ENCODE measurements around the gene ZNF488.

The ZNF488 gene

GRCh38 chr10:47381103-47381395, 3.0 kb downstream of the ZNF488 start:
- no peak overlapping the region for H3K4me3 ChIP-seq (ENCODE audit: low read depth, low read length)
- H3K36me3 ChIP-seq (ENCODE audit: control insufficient read depth, insufficient read depth, low read length), result no peaks in the 10 kb centered on the region
- H3K27me3 ChIP-seq (ENCODE audit: control insufficient read depth, insufficient read depth, low read length), result peaks cover 5% of the 10 kb centered on the region
- H3K4me1 ChIP-seq, result no peaks in the 10 kb centered on the region
- H3K9ac ChIP-seq, result no peak overlapping the region
- no peaks in the 10 kb centered on the region for H3K9me3 ChIP-seq (ENCODE audit: control insufficient read depth, low read length)
- H2AFZ ChIP-seq, result no peak overlapping the region
- H3K27ac ChIP-seq, result no peak overlapping the region
- no peak for TF ChIP-seq CTCF (IDR thresholded peaks at IDR 0.05)
- no peaks in the 10 kb centered on the region for H3K79me2 ChIP-seq
- no peak overlapping the region for H3K4me2 ChIP-seq (ENCODE audit: low read length)

GRCh38 chr10:47380341-47381102, 3.6 kb downstream of the ZNF488 start:
- Histone ChIP-seq H3K79me2 (no peaks in the 10 kb centered on the region), H3K4me2 (ENCODE audit: low read length) (no peak overlapping the region), H3K27me3 (ENCODE audit: control insufficient read depth, insufficient read depth, low read length) (peaks cover 5% of the 10 kb centered on the region), H3K27ac (no peak overlapping the region), H3K36me3 (ENCODE audit: control insufficient read depth, insufficient read depth, low read length) (no peaks in the 10 kb centered on the region), H3K9me3 (ENCODE audit: control insufficient read depth, low read length) (no peaks in the 10 kb centered on the region), H3K4me3 (ENCODE audit: low read depth, low read length) (no peak overlapping the region), H2AFZ (no peak overlapping the region), H3K9ac (no peak overlapping the region), H3K4me1 (no peaks in the 10 kb centered on the region)
- TF ChIP-seq CTCF (IDR thresholded peaks at IDR 0.05), result no peak

- Histone ChIP-seq H3K4me2 (ENCODE audit: low read length) (no peak overlapping the region), H3K9me3 (ENCODE audit: control insufficient read depth, low read length) (no peaks in the 10 kb centered on the region), H3K27me3 (ENCODE audit: control insufficient read depth, insufficient read depth, low read length) (peaks cover 5% of the 10 kb centered on the region), H3K36me3 (ENCODE audit: control insufficient read depth, insufficient read depth, low read length) (no peaks in the 10 kb centered on the region), H3K9ac (no peak overlapping the region), H3K4me3 (ENCODE audit: low read depth, low read length) (no peak overlapping the region), H3K4me1 (no peaks in the 10 kb centered on the region), H3K79me2 (no peaks in the 10 kb centered on the region), H2AFZ (no peak overlapping the region), H3K27ac (no peak overlapping the region)
- TF ChIP-seq CTCF (IDR thresholded peaks at IDR 0.05), result no peak
Observed at GRCh38 chr10:47379901-47380300, 4.2 kb downstream of the ZNF488 start.

GRCh38 chr10:47379445-47379785, 4.7 kb downstream of the ZNF488 start:
- Histone ChIP-seq H3K4me2 (ENCODE audit: low read length) (no peak overlapping the region), H3K4me1 (no peaks in the 10 kb centered on the region), H3K4me3 (ENCODE audit: low read depth, low read length) (no peak overlapping the region), H3K9ac (no peak overlapping the region), H2AFZ (no peak overlapping the region), H3K79me2 (no peaks in the 10 kb centered on the region), H3K36me3 (ENCODE audit: control insufficient read depth, insufficient read depth, low read length) (no peaks in the 10 kb centered on the region), H3K27me3 (ENCODE audit: control insufficient read depth, insufficient read depth, low read length) (peaks cover 5% of the 10 kb centered on the region), H3K27ac (no peak overlapping the region), H3K9me3 (ENCODE audit: control insufficient read depth, low read length) (no peaks in the 10 kb centered on the region)
- no peak for TF ChIP-seq CTCF (IDR thresholded peaks at IDR 0.05)

Measured in parathyroid adenoma (tissue), 2 donors.